Stimulated activated CD8-positive, alpha-beta memory T cell treated with anti-CD3 and anti-CD28 coated beads, Interleukin-12 subunit alpha, Interleukin-12 subunit beta, amount 100 ng/mL, for 4 hours (primary cell): ENCODE measurements around the gene TGM2.

ENCODE experiments used
- DNase-seq: peaks from one replicate; pipeline ENCODE4 v3.0.0-alpha.2; 2020; ENCODE audit warnings: low read depth

Gene TGM2

DNA sequence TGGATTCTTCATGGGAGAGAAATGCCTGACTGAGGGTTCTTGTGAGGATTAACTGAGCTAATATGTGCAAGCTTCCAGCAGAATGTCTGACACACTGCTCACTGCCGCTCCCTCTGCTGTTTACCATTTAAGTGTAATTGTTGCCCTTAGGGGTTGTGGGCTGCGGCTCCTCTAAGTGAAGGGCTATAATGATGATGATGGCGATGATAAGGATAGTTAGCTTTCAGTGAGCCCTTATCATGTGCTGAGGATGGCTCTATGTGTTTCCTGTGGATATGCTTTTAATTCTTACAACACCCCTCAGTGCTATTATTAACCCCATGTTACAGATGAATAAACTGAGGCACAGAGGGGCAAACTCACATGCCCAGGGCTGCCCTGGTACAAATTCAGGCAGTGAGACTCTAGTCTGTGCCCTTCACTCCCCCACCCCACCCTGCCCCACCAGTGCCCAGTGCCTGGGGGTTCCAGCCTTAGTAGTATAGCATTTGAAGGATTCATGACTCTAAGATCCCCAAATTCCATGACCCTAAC is 33.4 kb downstream of the TGM2 start:
- no peak for DNase-seq

DNA sequence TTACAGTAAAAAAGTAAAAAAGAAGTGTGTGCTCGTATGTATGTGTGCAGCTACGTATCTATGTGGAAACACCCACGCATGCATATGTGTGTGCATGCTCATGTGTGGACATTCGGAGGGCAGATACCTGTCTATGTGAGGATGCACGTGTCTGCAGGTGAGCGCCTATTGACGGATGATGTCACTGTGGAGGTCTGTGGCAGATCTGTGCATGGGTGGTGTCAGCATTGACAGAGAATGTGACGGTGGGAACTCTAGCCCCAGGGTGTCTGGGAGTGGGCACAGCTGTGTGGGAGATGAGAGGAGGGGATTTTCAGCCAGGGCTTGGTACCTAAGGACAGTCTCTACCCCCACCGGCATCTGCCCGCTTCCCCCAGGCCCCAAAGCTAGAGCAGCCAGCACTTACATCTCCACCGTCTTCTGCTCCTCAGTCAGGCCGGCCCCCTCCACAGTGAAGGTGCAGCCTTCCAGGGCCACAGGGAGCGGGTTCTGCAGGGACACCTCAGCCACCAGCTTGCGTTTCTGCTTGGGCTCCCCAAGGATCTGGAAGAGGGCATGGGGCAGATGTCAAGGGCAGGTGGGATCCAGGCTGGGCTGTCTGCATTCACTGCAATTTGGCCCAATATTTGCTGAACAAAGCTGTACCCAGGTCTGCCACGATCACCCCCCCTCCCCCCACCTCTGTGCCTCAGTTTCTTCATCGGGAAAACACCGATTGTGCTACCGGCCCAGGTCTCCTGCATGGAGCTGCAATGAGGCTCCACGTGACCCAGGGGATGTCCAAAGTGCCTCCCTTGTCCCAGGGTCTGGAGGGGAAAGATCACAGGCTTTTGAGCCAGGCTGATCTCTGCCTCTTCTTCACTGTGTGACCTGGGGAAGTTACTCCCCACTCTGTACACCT is 34.1 kb downstream of the TGM2 start:
- DNase-seq, result no peak

DNA sequence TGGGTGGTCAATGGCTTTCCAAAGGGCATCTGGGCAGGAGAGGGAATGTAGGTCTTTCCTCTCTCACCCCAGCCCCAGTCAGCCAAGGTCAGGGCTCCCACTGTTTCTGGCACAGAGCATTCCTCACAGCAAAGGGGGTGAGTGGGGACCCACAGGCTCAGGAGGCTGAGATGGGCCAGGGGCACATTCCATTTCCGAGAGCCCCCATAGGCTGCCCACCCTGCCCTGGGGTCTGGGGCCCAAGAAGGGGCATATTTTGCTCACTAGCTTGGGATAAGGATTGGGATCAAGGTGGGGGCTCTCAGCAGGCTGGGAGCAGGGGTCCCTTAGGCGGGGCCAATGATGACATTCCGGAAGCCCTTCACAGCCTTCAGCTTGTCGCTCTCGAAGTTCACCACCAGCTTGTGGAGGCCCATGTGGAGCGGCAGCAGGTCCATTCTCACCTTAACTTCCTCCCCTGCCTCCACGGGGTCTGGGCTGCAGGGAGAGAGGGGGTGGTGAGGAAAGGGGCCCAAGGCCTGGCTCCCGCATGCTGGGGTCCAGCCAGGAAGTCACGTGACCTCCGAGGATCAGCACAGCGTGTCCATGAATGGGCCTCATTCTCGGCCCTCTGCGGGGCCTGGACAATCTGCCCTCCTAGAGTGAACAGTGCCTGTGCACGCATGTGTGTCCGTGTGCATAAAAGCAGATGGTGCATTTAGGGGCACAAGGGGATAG is 35.0 kb downstream of the TGM2 start:
- DNase-seq, result no peak

- DNase-seq, result no peak
Observed at GRCh38 chr20:38129248-38129865, 35.7 kb downstream of the TGM2 start.

- DNase-seq, result no peak
Observed at GRCh38 chr20:38128691-38129090, 36.4 kb downstream of the TGM2 start.

GRCh38 chr20:38127920-38128528 is 37.0 kb downstream of the TGM2 start:
- DNase-seq, result no peak

- no peak for DNase-seq
Observed at GRCh38 chr20:38126932-38127621, 38.0 kb downstream of the TGM2 start.

GRCh38 chr20:38126146-38126921 is 38.7 kb downstream of the TGM2 start:
- DNase-seq, result no peak

DNA sequence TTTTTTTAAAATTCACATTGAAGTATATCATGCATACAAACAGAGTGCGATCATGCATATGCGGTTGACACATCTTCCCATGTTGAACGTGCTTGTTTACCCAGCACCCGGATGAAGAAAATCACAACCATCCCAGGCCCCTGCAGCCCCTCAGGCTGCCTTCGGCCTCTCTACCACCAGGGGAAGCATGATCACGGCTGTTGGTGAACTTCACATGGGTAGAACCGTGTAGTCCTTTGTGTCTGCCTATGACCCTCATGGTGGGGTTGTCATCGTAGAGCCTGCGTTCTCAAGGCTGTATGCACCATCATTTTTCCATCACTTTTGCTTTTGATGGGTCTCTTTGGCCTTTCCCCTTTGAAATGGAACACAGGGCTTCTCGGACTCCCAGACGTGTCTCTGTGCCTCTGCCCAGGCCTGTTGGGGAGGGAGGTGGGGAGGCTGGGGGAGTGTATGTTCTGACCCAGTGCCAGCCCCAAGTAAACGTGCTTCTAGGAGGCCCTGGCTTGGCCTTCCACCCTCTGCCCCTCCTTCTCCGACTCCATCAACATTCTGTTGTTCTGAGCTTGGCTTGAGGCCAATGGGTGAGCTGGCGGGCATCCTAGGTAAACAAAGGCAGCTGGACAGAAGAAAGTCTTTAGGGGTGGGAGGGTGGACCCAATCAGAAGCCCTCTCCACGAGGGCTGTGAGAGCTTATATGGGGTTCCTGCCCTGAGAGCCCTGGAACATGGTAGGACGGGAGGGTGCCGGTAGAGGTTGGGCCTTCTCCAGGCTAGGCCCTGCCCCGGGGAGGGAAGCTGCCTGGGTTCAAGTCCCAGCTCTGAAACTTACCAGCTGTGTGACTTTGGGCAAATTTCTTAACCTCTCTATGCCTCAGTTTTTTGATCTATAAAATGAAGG is 39.7 kb downstream of the TGM2 start:
- no peak for DNase-seq

GRCh38 chr20:38123021-38123587 is 42.0 kb downstream of the TGM2 start:
- DNase-seq, result no peak

GRCh38 chr20:38121741-38122140 is 43.3 kb downstream of the TGM2 start:
- DNase-seq, result no peak

DNA sequence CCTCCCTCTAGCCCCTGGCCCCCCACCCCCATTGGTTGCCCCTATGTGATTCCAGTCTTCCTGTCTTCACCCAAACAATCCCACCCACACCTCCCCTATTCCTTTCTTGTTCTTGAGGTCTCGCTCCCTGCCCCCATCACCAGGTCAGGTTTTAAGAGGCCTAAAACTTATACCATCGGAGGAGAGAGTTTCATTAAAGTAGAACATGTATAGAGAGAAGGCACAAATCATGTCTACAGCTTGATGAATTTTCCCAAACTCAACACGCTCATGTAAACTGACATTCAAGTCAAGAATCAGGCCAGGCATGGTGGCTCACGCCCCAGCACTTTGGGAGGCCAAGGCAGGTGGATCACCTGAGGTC is 44.5 kb downstream of the TGM2 start:
- DNase-seq, result no peak

DNA sequence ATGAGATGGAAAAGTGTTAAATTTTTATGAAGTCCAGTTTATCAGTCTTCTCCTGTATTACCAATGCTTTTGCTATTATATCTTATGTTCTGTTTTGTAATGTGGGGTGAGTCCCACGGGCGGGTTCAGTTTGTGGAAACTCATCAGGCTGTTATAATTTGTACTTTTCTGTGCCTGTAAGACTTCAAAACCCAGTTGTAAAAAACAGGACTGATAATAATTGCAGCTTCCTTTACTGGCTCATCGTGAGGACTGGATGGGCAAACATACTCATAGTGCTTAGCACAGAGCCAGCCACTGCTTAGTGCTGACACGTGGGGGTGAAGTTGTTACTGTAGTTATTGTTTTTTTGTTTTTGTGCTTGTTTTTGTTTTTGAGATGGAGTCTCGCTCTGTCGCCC is 45.6 kb downstream of the TGM2 start:
- DNase-seq, result no peak

DNA sequence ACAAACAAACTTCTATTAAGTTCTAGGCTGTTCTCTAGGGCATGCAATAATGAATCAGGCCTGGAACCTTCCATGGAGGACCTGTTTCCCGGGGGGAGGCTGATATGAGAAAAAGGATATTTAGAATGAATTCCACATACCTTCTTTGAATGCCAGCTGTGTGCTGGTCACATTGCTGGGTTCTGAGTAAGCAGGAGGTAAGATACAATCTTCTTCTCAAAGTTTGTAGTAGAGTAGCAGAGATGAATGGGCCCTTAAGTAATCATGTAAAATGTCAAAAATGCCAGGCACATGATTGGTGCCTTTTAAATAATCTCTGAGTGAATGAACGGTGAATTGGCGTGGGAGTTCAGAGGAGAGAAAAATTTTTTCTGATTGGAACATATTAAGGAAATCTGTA is 47.4 kb downstream of the TGM2 start:
- no peak for DNase-seq

- DNase-seq, result no peak
Observed at GRCh38 chr20:38117205-38117604, 47.9 kb downstream of the TGM2 start.

- no peak for DNase-seq
Observed at GRCh38 chr20:38116409-38117165, 48.5 kb downstream of the TGM2 start.

DNA sequence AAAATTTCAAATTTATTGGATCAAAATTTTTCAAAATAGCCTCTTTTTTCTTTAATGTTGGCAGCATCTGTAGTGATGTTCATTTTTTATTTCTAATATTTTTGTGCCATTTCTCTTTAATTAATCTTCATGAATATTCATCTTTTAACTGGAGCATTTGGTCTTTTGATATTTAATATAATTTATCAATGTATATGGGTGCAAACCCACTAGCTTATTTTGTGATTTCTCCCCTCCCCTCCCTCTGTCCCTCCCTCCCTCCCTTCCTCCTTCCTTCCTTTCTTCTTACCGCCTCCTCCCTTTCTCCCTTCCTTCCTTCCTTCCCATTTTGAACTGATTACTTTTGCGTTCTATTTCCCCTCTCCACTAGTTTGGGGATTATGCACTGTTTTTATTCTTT is 49.2 kb downstream of the TGM2 start:
- DNase-seq, result no peak

GRCh38 chr20:38115205-38115604 is 49.9 kb downstream of the TGM2 start:
- no peak for DNase-seq

- no peak for DNase-seq
Observed at GRCh38 chr20:38114353-38114791, 50.7 kb downstream of the TGM2 start.
